Psoas muscle (tissue), 8 donors: Measurements from ENCODE around the gene ZNF418. TPM values are rescaled to one million over a fixed set of nuclear protein-coding genes. Genes with fewer than 3 reads are reported as not detected.
A peak's percentile ranks its signal among the peaks of the same experiment; 100 is the strongest.
"Not testable (repeated sequence)": the region's sequence is repeated elsewhere in the genome, so short reads cannot be mapped to it uniquely, and the experiment has no call there.

Experiments used
- ATAC-seq, 4 donors: fragments of 200-7000 bp; cut with Tn5 transposase; one replicate each; pipeline ENCODE4 v1.9.1; 2020; ENCODE audit warnings: moderate library complexity in 3 of 4, mild to moderate bottlenecking in 2 of 4
- DNase-seq, 2 donors: peaks; one replicate each; pipeline ENCODE4 v3.0.0-alpha.2; 2020
- H3K27ac ChIP-seq: fragments of 200-600 bp; one replicate; pipeline ENCODE4 v1.8.0; 2022
- H3K27me3 ChIP-seq, 3 donors: fragments of 200-600 bp in 1 of 3; one replicate each; pipeline versions ENCODE4 v1.6.1 to v1.8.0; 2013 to 2022; ENCODE audit warnings: low read length in 2 of 3, mild to moderate bottlenecking in 2 of 3, moderate library complexity in 1 of 3; ENCODE audit not compliant: insufficient read depth in 3 of 3
- H3K36me3 ChIP-seq, 2 donors: fragments of 200-600 bp in 1 of 2; one replicate each; pipeline versions ENCODE4 v1.6.1 to v1.8.0; 2013 to 2022; ENCODE audit warnings: low read depth in 1 of 2, mild to moderate bottlenecking in 1 of 2, moderate library complexity in 1 of 2; ENCODE audit not compliant: insufficient read depth in 1 of 2
- H3K4me1 ChIP-seq: fragments of 200-600 bp; one replicate; pipeline ENCODE4 v1.8.0; 2022
- H3K4me3 ChIP-seq: fragments of 200-600 bp; one replicate; pipeline ENCODE4 v1.8.0; 2022; ENCODE audit warnings: mild to moderate bottlenecking
- H3K9me3 ChIP-seq: fragments of 200-600 bp; one replicate; pipeline ENCODE4 v1.8.0; 2022
- WGBS, 3 donors: extraction: QIAGEN DNeasy Blood & Tissue Kit; methylation state at CpG; one replicate each; pipeline versions ENCODE4 v1.1.6 to v1.1.7; 2013; 5-methylcytosine and 5-hydroxymethylcytosine counted together
- intact Hi-C, 2 donors: fragments of 100-400 bp; cut with DNase I; formaldehyde crosslinking; loops; one replicate each; pipeline versions ENCODE4 v1.11.0 to v1.14.2; 2022
- polyA plus RNA-seq, 3 donors: library from polyadenylated mRNA; stranded (reverse); fragments of 200-250 nt; gene quantifications; one replicate each; pipeline ENCODE4 v1.2.3, GENCODE V29; 2013
- total RNA-seq, 4 donors: library from RNA; stranded (reverse); fragmentation: NEBNext Ultra II Directional in 2 of 4; extraction: Animal tissue kit (Norgen Biotek cat#: 25700) in 2 of 4; gene quantifications; one replicate each; pipeline versions ENCODE4 v1.2.1 to v1.2.4, GENCODE V29; 2021 to 2023
- TF ChIP-seq, protein P1 (sequence below): fragments of 200-600 bp; IDR thresholded peaks from one replicate; pipeline ENCODE4 v1.8.0; 2022; ENCODE audit warnings: antibody characterized with exemption
- donor health status: healthy with polysubstance abuse.
- donor health status: DM: no; HTN: no; CAD: no; lungs with moderate emphysema.
- donor health status: Bipolar disorder and iron deficiency.
- donor health status: healthy.
- donor health status: DM: yes; HTN: yes; CAD: no.
- donor health status: DM: no; HTN: no; CAD: no.
- donor health status: DM: no; HTN: no; CAD: no.
- donor health status: DM: yes; HTN: yes; CAD: no.

ZNF418 gene
- total and polyA plus RNA-seq, 7 donors: 0.68 to 6.1 (median 2.7) TPM

DNA sequence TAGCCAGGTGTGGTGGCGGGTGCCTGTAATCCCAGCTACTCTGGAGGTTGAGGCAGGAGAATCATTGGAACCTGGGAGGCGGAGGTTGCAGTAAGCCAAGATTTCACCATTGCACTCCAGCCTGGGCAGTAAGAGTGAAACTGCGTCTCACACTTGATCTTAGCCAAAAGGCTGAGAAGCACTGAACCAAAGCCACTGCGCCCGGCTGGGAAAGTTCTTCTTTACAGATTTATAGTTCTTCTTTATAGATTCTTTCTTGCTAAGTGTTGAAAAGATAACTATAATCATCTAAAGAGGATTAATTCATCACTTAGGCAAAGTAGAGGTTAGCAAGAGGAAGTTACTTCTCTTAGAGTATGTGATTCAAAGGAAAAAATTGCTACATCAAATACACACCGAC, 29.9 kb downstream of the ZNF418 start:
- H3K27ac ChIP-seq: no peak overlapping the region
- intact Hi-C loops: no loop called here
- no peak overlapping the region for H3K4me3 ChIP-seq
- 92 to 95% (median 93%) methylated on average over 6 of the region's 6 CpGs for WGBS, 3 donors
- TF ChIP-seq, protein P1, sequence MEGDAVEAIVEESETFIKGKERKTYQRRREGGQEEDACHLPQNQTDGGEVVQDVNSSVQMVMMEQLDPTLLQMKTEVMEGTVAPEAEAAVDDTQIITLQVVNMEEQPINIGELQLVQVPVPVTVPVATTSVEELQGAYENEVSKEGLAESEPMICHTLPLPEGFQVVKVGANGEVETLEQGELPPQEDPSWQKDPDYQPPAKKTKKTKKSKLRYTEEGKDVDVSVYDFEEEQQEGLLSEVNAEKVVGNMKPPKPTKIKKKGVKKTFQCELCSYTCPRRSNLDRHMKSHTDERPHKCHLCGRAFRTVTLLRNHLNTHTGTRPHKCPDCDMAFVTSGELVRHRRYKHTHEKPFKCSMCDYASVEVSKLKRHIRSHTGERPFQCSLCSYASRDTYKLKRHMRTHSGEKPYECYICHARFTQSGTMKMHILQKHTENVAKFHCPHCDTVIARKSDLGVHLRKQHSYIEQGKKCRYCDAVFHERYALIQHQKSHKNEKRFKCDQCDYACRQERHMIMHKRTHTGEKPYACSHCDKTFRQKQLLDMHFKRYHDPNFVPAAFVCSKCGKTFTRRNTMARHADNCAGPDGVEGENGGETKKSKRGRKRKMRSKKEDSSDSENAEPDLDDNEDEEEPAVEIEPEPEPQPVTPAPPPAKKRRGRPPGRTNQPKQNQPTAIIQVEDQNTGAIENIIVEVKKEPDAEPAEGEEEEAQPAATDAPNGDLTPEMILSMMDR: no peak
- DNase-seq (no peak), ATAC-seq (no peak)
- H3K9me3 ChIP-seq: peaks cover 8% of the 10 kb centered on the region
- H3K36me3 ChIP-seq: peaks cover 3 to 24% of the 10 kb centered on the region in 2 donors
- H3K27me3 ChIP-seq: no peaks in the 10 kb centered on the region
- no peaks in the 10 kb centered on the region for H3K4me1 ChIP-seq

DNA sequence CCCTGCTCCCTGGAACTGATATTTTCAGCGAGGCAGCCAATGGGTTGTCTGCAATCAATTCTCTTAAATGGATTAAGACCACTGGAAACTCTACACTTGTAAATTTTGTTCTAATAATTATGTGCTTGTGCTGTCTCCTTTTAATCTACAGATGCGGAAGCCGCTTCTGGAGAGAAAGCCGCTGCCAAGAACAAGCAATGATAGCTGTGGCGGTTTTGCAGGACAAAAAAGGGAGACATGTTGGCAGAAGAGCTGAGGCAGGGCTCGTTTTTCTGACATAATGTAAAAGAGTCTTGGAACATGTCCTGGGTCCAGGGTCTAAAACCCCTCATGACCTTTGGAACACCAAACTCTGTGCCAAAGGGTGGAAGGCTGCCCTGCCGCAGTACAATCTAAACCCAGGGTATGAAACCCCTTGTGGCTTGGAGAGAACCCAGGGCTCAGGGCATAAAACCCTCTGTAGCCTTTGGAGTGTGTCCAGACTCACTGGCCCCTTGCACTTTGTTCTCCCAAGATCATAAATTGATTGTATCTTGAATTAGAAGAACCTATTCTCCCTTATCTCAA, 31.5 kb downstream of the ZNF418 start:
- H3K36me3 ChIP-seq: peaks cover 3 to 16% of the 10 kb centered on the region in 2 donors
- no peak overlapping the region for H3K27ac ChIP-seq
- intact Hi-C loops: no loop called here
- WGBS, 3 donors: 71 to 75% (median 71%) methylated on average over 7 of the region's 7 CpGs
- peaks cover 8% of the 10 kb centered on the region for H3K9me3 ChIP-seq
- DNase-seq (no peak), ATAC-seq (no peak)
- no peaks in the 10 kb centered on the region for H3K4me1 ChIP-seq
- H3K4me3 ChIP-seq: no peak overlapping the region
- TF ChIP-seq, protein P1: no peak
- H3K27me3 ChIP-seq: no peaks in the 10 kb centered on the region

DNA sequence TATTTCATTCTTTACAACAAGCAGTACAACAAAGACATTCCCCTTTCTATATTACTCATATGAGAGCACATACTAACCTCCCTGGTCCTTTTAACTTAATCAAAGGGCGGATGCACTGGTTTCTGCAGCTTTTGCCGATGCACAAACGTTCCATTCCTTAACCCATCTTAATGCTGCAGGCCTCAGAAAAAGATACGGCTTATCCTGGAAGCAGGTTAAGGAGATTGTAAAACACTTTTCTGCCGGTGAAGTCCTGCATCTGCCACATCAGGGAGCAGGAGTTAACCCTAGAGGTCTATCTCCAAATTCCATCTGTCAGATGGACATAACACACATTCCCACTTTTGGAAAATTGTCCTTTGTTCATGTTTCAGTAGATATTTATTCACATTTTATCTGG, 34.9 kb downstream of the ZNF418 start:
- H3K36me3 ChIP-seq: peaks cover 0 to 2% of the 10 kb centered on the region in 2 donors
- WGBS, 3 donors: 57 to 68% (median 59%) methylated on average over 5 of the region's 5 CpGs
- no peak for DNase-seq
- intact Hi-C loops: no loop called here
- TF ChIP-seq, protein P1: no peak
- H3K9me3 ChIP-seq: no peaks in the 10 kb centered on the region
- no peak overlapping the region for H3K27ac ChIP-seq
- no peaks in the 10 kb centered on the region for H3K27me3 ChIP-seq
- H3K4me3 ChIP-seq: no peak overlapping the region
- ATAC-seq: no peak
- H3K4me1 ChIP-seq: no peaks in the 10 kb centered on the region

DNA sequence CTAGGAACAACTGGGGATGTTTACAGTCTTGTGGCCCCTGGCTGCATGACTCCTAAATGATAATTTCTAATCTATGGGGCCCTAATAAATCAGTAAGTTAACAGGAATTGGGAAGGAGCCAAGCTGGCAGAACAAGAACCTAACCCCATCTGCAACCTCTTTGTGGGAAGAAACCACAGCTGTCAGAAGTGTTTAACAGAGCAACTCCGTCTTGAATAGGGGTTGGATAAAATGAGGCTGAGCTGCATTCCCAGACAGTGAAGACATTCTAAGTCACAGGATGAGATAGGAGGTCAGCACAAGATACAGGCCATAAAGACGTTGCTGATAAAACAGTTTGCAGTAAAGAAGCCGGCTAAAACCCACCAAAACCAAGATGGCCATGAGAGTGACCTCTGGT, 44.5 kb downstream of the ZNF418 start:
- ATAC-seq, H3K36me3 ChIP-seq, intact Hi-C loops, H3K27me3 ChIP-seq, H3K4me3 ChIP-seq, H3K9me3 ChIP-seq, DNase-seq, H3K4me1 ChIP-seq, H3K27ac ChIP-seq: not testable (repeated sequence)
- WGBS, 3 donors: 60 to 72% (median 70%) methylated on average over 3 of the region's 3 CpGs

DNA sequence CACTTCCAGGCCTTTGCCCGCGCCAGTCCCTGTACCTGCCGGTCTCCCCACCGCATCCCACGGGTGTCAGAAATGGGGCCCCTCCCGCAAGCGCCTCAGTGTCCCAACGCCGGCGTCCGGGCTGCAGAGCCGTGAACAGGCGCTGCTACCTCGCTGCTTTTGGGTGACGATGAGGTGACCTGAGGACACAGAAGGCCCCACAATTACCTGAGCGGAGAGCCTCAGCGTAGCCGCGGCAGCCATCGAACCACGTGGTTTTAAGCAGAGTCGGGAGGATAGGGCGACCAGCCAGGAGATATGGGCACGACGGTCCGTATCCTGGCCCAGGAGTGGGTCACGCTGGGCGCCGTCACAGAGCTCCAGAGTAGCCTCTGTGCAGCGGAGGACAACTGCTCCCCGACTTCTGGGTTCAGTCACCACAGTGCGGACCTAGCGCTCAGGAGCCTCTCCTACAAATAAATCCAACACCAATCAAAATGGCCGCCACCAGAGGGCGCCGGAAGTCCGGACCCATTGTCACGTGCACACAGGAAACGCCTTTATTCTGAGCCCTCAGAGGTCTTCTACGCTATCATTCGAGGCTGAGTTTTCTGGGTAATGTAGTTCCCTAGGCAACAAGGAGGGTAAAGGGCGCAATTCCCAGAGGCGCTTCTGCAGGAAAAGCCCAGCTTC, 46.5 kb downstream of the ZNF418 start, which contains the start of gene ZNF814:
Gene ZNF814 (minus strand): TSS at position 478 of the 672 bp plus-strand sequence. CDS start 235 bp downstream, at position 243.
- no peaks in the 10 kb centered on the region for H3K4me1 ChIP-seq
- H3K36me3 ChIP-seq: peaks cover 0 to 13% of the 10 kb centered on the region in 2 donors
- TF ChIP-seq, protein P1: peak; percentile 39
- 1 to 2% (median 1%) methylated on average over 43 of the region's 43 CpGs for WGBS, 3 donors
- intact Hi-C loops: no loop called here
- peak; percentile 77 to 88 for DNase-seq
- peak within 1 kb of the TSS; percentile 62 for H3K4me3 ChIP-seq
- H3K27ac ChIP-seq: peak within 1 kb of the TSS; percentile 75
- no peaks in the 10 kb centered on the region for H3K9me3 ChIP-seq
- peak; percentile 93 to 97 (median 96) for ATAC-seq
- no peaks in the 10 kb centered on the region for H3K27me3 ChIP-seq
